Measurements from ENCODE around the gene RAP1GAP.

- no peak for TF ChIP-seq EZH2 (conservative IDR thresholded peaks at IDR 0.05; ENCODE audit: low read depth, low read length)
- TF ChIP-seq SNAPC5 (CRISPR knock-in tag; IDR thresholded peaks at IDR 0.05; ENCODE audit: borderline replicate concordance) = no peak
- TF ChIP-seq ZNF431 (CRISPR knock-in tag; IDR thresholded peaks at IDR 0.05; ENCODE audit: borderline replicate concordance, low read depth) = no peak
- TF ChIP-seq RAD51 (IDR thresholded peaks at IDR 0.05; ENCODE audit: borderline replicate concordance) = no peak
- no peak for TF ChIP-seq ZNF670 (CRISPR knock-in tag; IDR thresholded peaks at IDR 0.05; ENCODE audit: borderline replicate concordance)
- no peak for TF ChIP-seq SP1 (IDR thresholded peaks at IDR 0.05)
- TF ChIP-seq SP1 (CRISPR knock-in tag; IDR thresholded peaks at IDR 0.05) = no peak
- no peak for TF ChIP-seq JUN (CRISPR knock-in tag; IDR thresholded peaks at IDR 0.05)
- no peak for TF ChIP-seq ZNF574 (CRISPR knock-in tag; IDR thresholded peaks at IDR 0.05)
- TF ChIP-seq ZNF558 (CRISPR knock-in tag; IDR thresholded peaks at IDR 0.05; ENCODE audit: borderline replicate concordance) = no peak
- TF ChIP-seq MXI1 (IDR thresholded peaks at IDR 0.05; ENCODE audit: borderline replicate concordance, low read depth, low read length) = no peak
Observed at GRCh38 chr1:21638531-21639341, 30.4 kb downstream of the RAP1GAP start.

All from HepG2 (cell line).